ENCODE data around the gene KCNH2. TPM values are rescaled to one million over a fixed set of nuclear protein-coding genes. Genes with fewer than 3 reads are reported as not detected.

The KCNH2 gene
- polyA plus RNA-seq, 1 experiment, result 0.06 TPM

GRCh38 chr7:150949564-150949963 lies 28.6 kb downstream of the KCNH2 start:
- H3K27me3 ChIP-seq (ENCODE audit: control insufficient read depth, insufficient read depth, low read length), result peaks cover 4% of the 10 kb centered on the region; the same call in 1 of the 2 replicates
- no peak for TF ChIP-seq CTCF (IDR thresholded peaks at IDR 0.05; ENCODE audit: insufficient read depth, low read depth, low read length)
- no peak for DNase-seq (ENCODE audit: low read depth)
- ChIA-PET CTCF (interaction anchor here (0.6 to 1.3 kb wide), 3 partner anchors 10 to 920 kb away, joined by 3 to 4 read pairs (median 3); no protein-coding TSS in a partner anchor), POLR2A (no interaction called here)
- no peaks in the 10 kb centered on the region for H3K36me3 ChIP-seq (ENCODE audit: control insufficient read depth, insufficient read depth, low read length)
- H3K4me3 ChIP-seq (ENCODE audit: low read depth, low read length), result no peak overlapping the region

- no peak for DNase-seq (ENCODE audit: low read depth)
- POLR2A ChIA-PET, result no interaction called here
- H3K36me3 ChIP-seq (ENCODE audit: control insufficient read depth, insufficient read depth, low read length), result no peaks in the 10 kb centered on the region
- no peak for TF ChIP-seq CTCF (IDR thresholded peaks at IDR 0.05; ENCODE audit: insufficient read depth, low read depth, low read length)
- H3K4me3 ChIP-seq (ENCODE audit: low read depth, low read length), result no peak overlapping the region
- H3K27me3 ChIP-seq (ENCODE audit: control insufficient read depth, insufficient read depth, low read length), result peaks cover 4% of the 10 kb centered on the region; the same call in 1 of the 2 replicates
- CTCF ChIA-PET, result interaction anchor here (0.6 to 1.3 kb wide), 3 partner anchors 10 to 920 kb away, joined by 3 read pairs; no protein-coding TSS in a partner anchor
Observed at GRCh38 chr7:150948791-150949251, 29.3 kb downstream of the KCNH2 start.

- H3K36me3 ChIP-seq (ENCODE audit: control insufficient read depth, insufficient read depth, low read length), result no peaks in the 10 kb centered on the region
- no peak overlapping the region for H3K4me3 ChIP-seq (ENCODE audit: low read depth, low read length)
- no peak for DNase-seq (ENCODE audit: low read depth)
- ChIA-PET CTCF (interaction anchor here (0.6 kb wide), 1 partner anchor 163 kb away, joined by 3 read pairs; no protein-coding TSS in a partner anchor), POLR2A (no interaction called here)
- H3K27me3 ChIP-seq (ENCODE audit: control insufficient read depth, insufficient read depth, low read length), result peaks cover 4% of the 10 kb centered on the region; the same call in 1 of the 2 replicates
- no peak for TF ChIP-seq CTCF (IDR thresholded peaks at IDR 0.05; ENCODE audit: insufficient read depth, low read depth, low read length)
Observed at GRCh38 chr7:150947761-150948651, 30.1 kb downstream of the KCNH2 start.

GRCh38 chr7:150947241-150947745 lies 30.8 kb downstream of the KCNH2 start:
- H3K27me3 ChIP-seq (ENCODE audit: control insufficient read depth, insufficient read depth, low read length), result peaks cover 4% of the 10 kb centered on the region; the same call in 1 of the 2 replicates
- H3K36me3 ChIP-seq (ENCODE audit: control insufficient read depth, insufficient read depth, low read length), result no peaks in the 10 kb centered on the region
- TF ChIP-seq CTCF (IDR thresholded peaks at IDR 0.05; ENCODE audit: insufficient read depth, low read depth, low read length), result no peak
- ChIA-PET POLR2A (no interaction called here), CTCF (no interaction called here)
- H3K4me3 ChIP-seq (ENCODE audit: low read depth, low read length), result no peak overlapping the region
- DNase-seq (ENCODE audit: low read depth), result no peak

Data from BJ (cell line).